ENCODE data around the gene CYB561.

CYB561 gene

DNA sequence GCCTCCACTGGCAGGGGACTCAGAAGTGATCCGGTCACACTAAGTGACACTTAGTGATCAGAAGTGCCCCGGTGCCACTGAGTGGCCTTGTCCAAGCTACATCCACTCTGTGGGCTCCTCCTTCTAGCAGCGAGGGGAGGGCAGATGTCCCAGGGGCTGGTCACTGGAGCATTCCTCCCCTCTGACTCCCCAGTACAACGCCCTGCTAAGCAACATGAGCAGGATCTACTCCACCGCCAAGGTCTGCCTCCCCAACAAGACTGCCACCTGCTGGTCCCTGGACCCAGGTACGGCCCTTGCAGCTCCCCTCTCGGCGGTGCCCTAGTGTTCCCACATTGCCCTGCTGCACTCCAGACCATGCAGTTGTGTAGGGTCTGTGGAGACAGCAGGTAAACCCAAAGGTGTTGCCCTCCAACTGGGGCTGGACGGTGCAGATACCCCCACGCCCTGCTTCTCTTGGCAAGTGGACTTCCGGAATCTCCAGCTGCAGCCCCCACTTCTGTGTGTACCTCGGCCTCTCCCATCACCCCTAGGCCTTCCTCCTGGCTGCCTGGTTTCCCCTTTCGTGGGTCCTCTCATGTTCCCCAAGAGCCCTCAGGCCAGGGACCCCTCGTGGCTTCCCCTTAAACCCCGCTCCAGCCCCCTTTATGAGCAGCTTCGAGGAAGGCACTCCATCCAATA lies 32.8 kb upstream of the CYB561 start:
- H3K23ac ChIP-seq (ENCODE audit: low read length in 2 of 2) = no peak overlapping the region
- H3K79me1 ChIP-seq (replicated peaks; ENCODE audit: low read length, poor library complexity, severe bottlenecking) = no peaks in the 10 kb centered on the region
- H2BK12ac ChIP-seq (ENCODE audit: low read length in 2 of 2) = no peak overlapping the region
- no peak overlapping the region for H4K91ac ChIP-seq (ENCODE audit: low read length)
- peak overlapping the region in 1 of 2 experiments; percentile 84 for H3K4me3 ChIP-seq (ENCODE audit: insufficient read depth in 1 of 2, low read depth in 1 of 2, low read length in 2 of 2)
- H3K4me2 ChIP-seq (ENCODE audit: low read length, poor library complexity, severe bottlenecking) = no peak overlapping the region
- no peaks in the 10 kb centered on the region for H3K9me3 ChIP-seq (ENCODE audit: control insufficient read depth, low read length)
- H3K36me3 ChIP-seq (ENCODE audit: control insufficient read depth in 1 of 2, insufficient read depth in 2 of 2, low read depth in 1 of 2, low read length in 2 of 2) = peaks cover 0 to 41% of the 10 kb centered on the region in 2 experiments
- H3K27me3 ChIP-seq (ENCODE audit: control insufficient read depth in 1 of 2, insufficient read depth in 1 of 2, low read length in 2 of 2) = peaks cover 0 to 46% of the 10 kb centered on the region in 2 experiments
- WGBS = 48% methylated on average over 16 of the region's 16 CpGs
- H3K18ac ChIP-seq (ENCODE audit: low read depth in 1 of 2, low read length in 2 of 2) = no peak overlapping the region
- no peak overlapping the region for H3K14ac ChIP-seq (ENCODE audit: low read length in 2 of 2)
- DNase-seq = peak; percentile 90
- no peak overlapping the region for H4K8ac ChIP-seq (ENCODE audit: low read length)
- no peak overlapping the region for H3K27ac ChIP-seq (ENCODE audit: low read length, poor library complexity, severe bottlenecking)
- no peak overlapping the region for H3K4ac ChIP-seq (ENCODE audit: low read depth in 1 of 2, low read length in 2 of 2)
- peak overlapping the region; percentile 68 for H3K9ac ChIP-seq (ENCODE audit: low read length)
- no peak overlapping the region for H2AK5ac ChIP-seq (ENCODE audit: low read length, severe bottlenecking)
- H2BK120ac ChIP-seq (ENCODE audit: low read depth, low read length) = no peak overlapping the region
- no peak overlapping the region for H2BK15ac ChIP-seq (ENCODE audit: low read depth, poor library complexity, severe bottlenecking)
- H3K4me1 ChIP-seq (ENCODE audit: control insufficient read depth, insufficient read depth, low read depth, low read length) = peaks cover 37% of the 10 kb centered on the region
- no peak overlapping the region for H2AFZ ChIP-seq (ENCODE audit: low read depth, low read length)
- H2BK5ac ChIP-seq (ENCODE audit: low read depth, low read length, poor library complexity, severe bottlenecking) = no peak overlapping the region

DNA sequence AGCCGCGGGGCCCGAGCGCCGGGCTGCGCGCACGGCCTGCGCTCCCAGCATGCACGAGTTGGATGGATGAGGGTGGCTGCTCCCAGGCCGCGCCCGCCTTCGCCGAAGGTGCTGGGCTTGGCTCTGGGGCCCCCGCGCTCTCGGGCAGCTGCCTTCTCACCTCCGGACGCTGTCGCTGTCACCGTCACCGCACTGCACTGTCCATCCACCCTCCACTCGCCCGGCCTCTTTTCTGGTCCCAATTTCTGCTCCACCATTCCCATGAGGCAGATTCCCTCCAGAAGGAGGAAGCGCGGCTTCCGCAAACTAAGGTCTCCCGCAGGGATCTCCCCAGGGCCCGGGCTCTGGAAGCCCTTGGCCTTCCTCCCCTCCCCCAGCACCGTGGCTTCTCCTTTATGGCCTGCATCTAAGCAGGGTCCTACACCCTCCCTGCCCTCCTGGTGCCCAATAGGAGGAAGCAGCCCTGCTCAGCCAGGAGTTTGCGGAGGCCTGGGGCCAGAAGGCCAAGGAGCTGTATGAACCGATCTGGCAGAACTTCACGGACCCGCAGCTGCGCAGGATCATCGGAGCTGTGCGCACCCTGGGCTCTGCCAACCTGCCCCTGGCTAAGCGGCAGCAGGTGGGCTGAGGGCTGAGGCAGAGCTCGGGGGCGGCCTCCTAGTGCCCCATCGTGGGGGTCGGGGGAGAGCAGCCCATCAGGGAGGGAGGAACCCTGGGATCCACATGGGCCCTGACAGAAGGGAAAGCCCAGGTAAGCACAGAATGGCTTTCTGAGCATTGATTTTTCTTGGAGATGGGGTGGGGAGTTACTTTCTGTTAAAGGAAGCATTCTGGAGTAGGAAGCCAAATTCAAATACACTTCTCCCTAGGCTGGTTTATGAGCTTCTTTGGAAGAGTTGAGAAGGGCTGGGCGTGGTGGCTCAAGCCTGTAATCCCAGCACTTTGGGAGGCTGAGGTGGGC lies 31.7 kb upstream of the CYB561 start:
- no peaks in the 10 kb centered on the region for H3K79me1 ChIP-seq (replicated peaks; ENCODE audit: low read length, poor library complexity, severe bottlenecking)
- DNase-seq = peak; percentile 22
- no peak overlapping the region for H4K8ac ChIP-seq (ENCODE audit: low read length)
- H3K27ac ChIP-seq (ENCODE audit: low read length, poor library complexity, severe bottlenecking) = no peak overlapping the region
- peak overlapping the region; percentile 92 for H3K4me2 ChIP-seq (ENCODE audit: low read length, poor library complexity, severe bottlenecking)
- peaks cover 0 to 31% of the 10 kb centered on the region in 2 experiments for H3K36me3 ChIP-seq (ENCODE audit: control insufficient read depth in 1 of 2, insufficient read depth in 2 of 2, low read depth in 1 of 2, low read length in 2 of 2)
- H3K9me3 ChIP-seq (ENCODE audit: control insufficient read depth, low read length) = no peaks in the 10 kb centered on the region
- H2BK12ac ChIP-seq (ENCODE audit: low read length in 2 of 2) = no peak overlapping the region
- no peak overlapping the region for H2AFZ ChIP-seq (ENCODE audit: low read depth, low read length)
- 19% methylated on average over 39 of the region's 44 CpGs for WGBS
- no peak overlapping the region for H2AK5ac ChIP-seq (ENCODE audit: low read length, severe bottlenecking)
- H3K18ac ChIP-seq (ENCODE audit: low read depth in 1 of 2, low read length in 2 of 2) = peak overlapping the region in 1 of 2 experiments; percentile 58
- H3K9ac ChIP-seq (ENCODE audit: low read length) = peak overlapping the region; percentile 68
- peak overlapping the region; percentile 29 for H4K91ac ChIP-seq (ENCODE audit: low read length)
- peak overlapping the region; percentile 49 to 84 for H3K4me3 ChIP-seq (ENCODE audit: insufficient read depth in 1 of 2, low read depth in 1 of 2, low read length in 2 of 2)
- H2BK120ac ChIP-seq (ENCODE audit: low read depth, low read length) = no peak overlapping the region
- H3K4me1 ChIP-seq (ENCODE audit: control insufficient read depth, insufficient read depth, low read depth, low read length) = peaks cover 37% of the 10 kb centered on the region
- no peak overlapping the region for H3K4ac ChIP-seq (ENCODE audit: low read depth in 1 of 2, low read length in 2 of 2)
- H3K23ac ChIP-seq (ENCODE audit: low read length in 2 of 2) = peak overlapping the region in 1 of 2 experiments; percentile 23
- no peak overlapping the region for H2BK5ac ChIP-seq (ENCODE audit: low read depth, low read length, poor library complexity, severe bottlenecking)
- peak overlapping the region in 1 of 2 experiments; percentile 31 for H3K14ac ChIP-seq (ENCODE audit: low read length in 2 of 2)
- H3K27me3 ChIP-seq (ENCODE audit: control insufficient read depth in 1 of 2, insufficient read depth in 1 of 2, low read length in 2 of 2) = peaks cover 0 to 46% of the 10 kb centered on the region in 2 experiments
- H2BK15ac ChIP-seq (ENCODE audit: low read depth, poor library complexity, severe bottlenecking) = peak overlapping the region; percentile 35

DNA sequence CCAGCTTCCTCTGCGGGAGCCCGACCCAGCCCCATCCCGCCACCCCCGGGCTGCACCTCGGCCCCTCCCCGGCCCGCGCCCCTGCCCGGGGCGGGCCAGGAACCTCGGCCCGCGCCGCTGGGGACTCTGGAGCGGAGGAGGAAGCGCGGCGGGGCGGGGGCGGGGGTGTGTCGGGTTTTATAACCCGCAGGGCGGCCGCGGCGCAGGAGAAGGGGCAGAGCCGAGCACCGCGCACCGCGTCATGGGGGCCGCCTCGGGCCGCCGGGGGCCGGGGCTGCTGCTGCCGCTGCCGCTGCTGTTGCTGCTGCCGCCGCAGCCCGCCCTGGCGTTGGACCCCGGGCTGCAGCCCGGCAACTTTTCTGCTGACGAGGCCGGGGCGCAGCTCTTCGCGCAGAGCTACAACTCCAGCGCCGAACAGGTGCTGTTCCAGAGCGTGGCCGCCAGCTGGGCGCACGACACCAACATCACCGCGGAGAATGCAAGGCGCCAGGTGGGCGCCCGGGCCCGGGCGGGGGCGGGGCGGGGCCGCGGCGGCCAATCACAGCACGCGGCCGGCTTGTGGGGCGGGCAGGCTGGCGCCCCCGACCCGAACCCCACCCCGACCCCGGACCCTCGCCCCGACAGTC lies 30.9 kb upstream of the CYB561 start, which contains the start of gene ACE:
Gene ACE (plus strand): TSS at position 208 of the 626 bp plus-strand sequence. CDS start 34 bp downstream, at position 242.
- Histone ChIP-seq H3K4ac (ENCODE audit: low read depth in 1 of 2, low read length in 2 of 2) (no peak within 1 kb of the TSS), H3K18ac (ENCODE audit: low read depth in 1 of 2, low read length in 2 of 2) (peak within 1 kb of the TSS in 1 of 2 experiments; percentile 58), H3K36me3 (ENCODE audit: control insufficient read depth in 1 of 2, insufficient read depth in 2 of 2, low read depth in 1 of 2, low read length in 2 of 2) (peaks cover 0 to 24% of the 10 kb centered on the region in 2 experiments), H3K4me2 (ENCODE audit: low read length, poor library complexity, severe bottlenecking) (peak within 1 kb of the TSS; percentile 92), H4K8ac (ENCODE audit: low read length) (peak within 1 kb of the TSS; percentile 24), H3K27me3 (ENCODE audit: control insufficient read depth in 1 of 2, insufficient read depth in 1 of 2, low read length in 2 of 2) (peaks cover under 1 to 48% of the 10 kb centered on the region in 2 experiments), H2BK15ac (ENCODE audit: low read depth, poor library complexity, severe bottlenecking) (peak within 1 kb of the TSS; percentile 35), H3K4me1 (ENCODE audit: control insufficient read depth, insufficient read depth, low read depth, low read length) (peaks cover 37% of the 10 kb centered on the region), H3K9me3 (ENCODE audit: control insufficient read depth, low read length) (no peaks in the 10 kb centered on the region), H3K27ac (ENCODE audit: low read length, poor library complexity, severe bottlenecking) (no peak within 1 kb of the TSS), H2BK120ac (ENCODE audit: low read depth, low read length) (no peak within 1 kb of the TSS), H2AFZ (ENCODE audit: low read depth, low read length) (no peak within 1 kb of the TSS), H3K79me1 (replicated peaks; ENCODE audit: low read length, poor library complexity, severe bottlenecking) (no peaks in the 10 kb centered on the region), H3K23ac (ENCODE audit: low read length in 2 of 2) (peak within 1 kb of the TSS in 1 of 2 experiments; percentile 23), H2BK12ac (ENCODE audit: low read length in 2 of 2) (no peak within 1 kb of the TSS), H3K9ac (ENCODE audit: low read length) (peak within 1 kb of the TSS; percentile 68), H3K4me3 (ENCODE audit: insufficient read depth in 1 of 2, low read depth in 1 of 2, low read length in 2 of 2) (peak within 1 kb of the TSS; percentile 49 to 84), H2AK5ac (ENCODE audit: low read length, severe bottlenecking) (no peak within 1 kb of the TSS), H3K14ac (ENCODE audit: low read length in 2 of 2) (peak within 1 kb of the TSS in 1 of 2 experiments; percentile 31), H2BK5ac (ENCODE audit: low read depth, low read length, poor library complexity, severe bottlenecking) (no peak within 1 kb of the TSS), H4K91ac (ENCODE audit: low read length) (peak within 1 kb of the TSS; percentile 29)
- DNase-seq = peak; percentile 20
- under 1% methylated on average over 44 of the region's 78 CpGs for WGBS
